Stomach (tissue), 4 donors: ENCODE measurements around the gene NPHP1.
"Not testable (repeated sequence)": the region's sequence is repeated elsewhere in the genome, so short reads cannot be mapped to it uniquely, and the experiment has no call there.

Experiments
- CTCF ChIP-seq, 7 experiments: fragments of 450-650 bp in 4 of 7; fragments of 200-600 bp in 3 of 7; sonication (generic) in 3 of 7; IDR thresholded peaks; one replicate each; pipeline ENCODE4 v1.5.1; 2016 to 2019; ENCODE audit warnings: antibody characterized with exemption in 7 of 7, control low read depth in 2 of 7, mild to moderate bottlenecking in 1 of 7
- POLR2A ChIP-seq, 4 donors: fragments of 450-650 bp; IDR thresholded peaks; one replicate each; pipeline ENCODE4 v1.6.1; 2016; ENCODE audit warnings: antibody characterized with exemption in 4 of 4, control low read depth in 2 of 4, mild to moderate bottlenecking in 1 of 4, moderate library complexity in 1 of 4
- POLR2AphosphoS5 ChIP-seq, 3 donors: sonication (generic); formaldehyde crosslinking; IDR thresholded peaks; one replicate each; pipeline ENCODE4 v1.6.1; 2016; ENCODE audit warnings: antibody characterized with exemption in 3 of 3

DNA sequence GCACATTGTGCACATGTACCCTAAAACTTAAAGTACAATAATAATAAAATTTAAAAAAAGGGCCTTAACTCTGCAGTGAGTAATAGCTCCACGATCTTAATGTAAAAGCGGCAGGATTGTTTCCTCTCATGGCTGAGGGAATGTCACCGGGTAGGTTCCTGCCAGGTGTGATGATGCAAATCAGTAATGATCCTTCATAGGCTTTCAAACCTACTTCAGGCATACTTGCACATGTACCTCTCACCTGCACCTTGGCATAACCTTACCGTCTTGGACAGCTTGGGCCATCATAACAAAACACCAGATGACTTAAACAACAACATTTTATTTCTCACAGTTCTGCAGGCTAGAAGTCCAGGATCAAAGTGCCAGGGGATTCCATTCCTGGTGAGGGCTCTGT, 128.9 kb downstream of the NPHP1 start:
- TF ChIP-seq CTCF, POLR2AphosphoS5, POLR2A (IDR thresholded peaks at IDR 0.05): not testable (repeated sequence)
